ENCODE measurements around the gene ARHGEF2. TPM values are rescaled to one million over a fixed set of nuclear protein-coding genes. Genes with fewer than 3 reads are reported as not detected.

ARHGEF2 gene
- total RNA-seq, 1 donor = 137 TPM

DNA sequence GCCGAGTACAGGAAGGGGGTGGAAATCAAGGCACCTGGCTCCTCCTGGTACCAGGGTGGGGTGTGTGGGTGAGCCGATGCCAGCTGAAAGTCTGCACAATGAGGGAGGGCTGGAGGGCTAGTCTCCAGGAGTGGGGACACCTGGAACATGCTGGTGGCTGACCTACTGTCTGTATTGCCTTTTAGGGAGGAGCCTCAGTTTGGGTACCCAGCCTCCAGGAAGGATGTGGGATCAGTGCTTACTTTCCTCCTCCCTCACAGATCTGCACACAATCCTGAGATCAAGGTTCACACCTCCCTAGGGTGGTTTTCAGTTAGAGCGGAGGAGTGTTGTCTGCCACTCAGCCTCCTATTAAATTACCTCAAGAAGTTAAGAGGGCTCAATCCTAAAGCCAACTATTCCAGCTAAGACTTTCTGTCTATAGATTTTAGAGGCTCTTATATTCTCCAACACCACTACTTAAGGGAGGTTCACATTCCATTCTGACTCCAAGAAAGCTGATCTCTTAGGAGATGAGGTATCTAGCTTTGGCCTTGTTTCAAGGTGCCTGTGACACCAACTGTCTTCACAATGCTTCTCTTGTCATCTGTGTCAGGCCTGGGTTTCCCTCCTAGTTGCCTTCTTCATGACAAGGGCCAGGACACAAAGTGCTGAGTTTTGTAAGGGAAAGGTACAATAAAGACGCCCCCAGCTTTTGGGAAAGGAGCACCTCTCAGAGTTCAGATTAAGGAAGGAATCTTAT lies 26.7 kb upstream of the ARHGEF2 start:
- DNase-seq (ENCODE audit: low read depth) = no peak
- TF ChIP-seq CTCF (IDR thresholded peaks at IDR 0.05; ENCODE audit: insufficient read depth, low read depth, low read length) = no peak
- H3K4me3 ChIP-seq (ENCODE audit: low read depth, low read length) = no peak overlapping the region

DNA sequence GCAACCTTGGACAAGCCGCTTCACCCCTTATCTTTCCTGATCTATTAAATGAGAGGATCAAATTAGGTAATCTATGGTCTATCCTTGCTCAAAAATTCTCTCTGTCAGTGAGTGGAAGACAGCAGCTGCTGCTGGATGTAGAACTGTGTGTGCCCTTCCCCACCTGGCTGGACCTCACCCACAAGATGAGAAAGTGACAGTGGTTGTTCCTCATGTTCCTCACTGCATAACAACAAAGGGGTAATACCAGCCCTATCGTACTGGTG lies 25.5 kb upstream of the ARHGEF2 start:
- DNase-seq (ENCODE audit: low read depth) = no peak
- H3K4me3 ChIP-seq (ENCODE audit: low read depth, low read length) = no peak overlapping the region
- TF ChIP-seq CTCF (IDR thresholded peaks at IDR 0.05; ENCODE audit: insufficient read depth, low read depth, low read length) = no peak

- H3K4me3 ChIP-seq (ENCODE audit: low read depth, low read length) = no peak overlapping the region
- DNase-seq (ENCODE audit: low read depth) = no peak
- no peak for TF ChIP-seq CTCF (IDR thresholded peaks at IDR 0.05; ENCODE audit: insufficient read depth, low read depth, low read length)
Measured at GRCh38 chr1:156002188-156002911, 24.0 kb upstream of the ARHGEF2 start.

DNA sequence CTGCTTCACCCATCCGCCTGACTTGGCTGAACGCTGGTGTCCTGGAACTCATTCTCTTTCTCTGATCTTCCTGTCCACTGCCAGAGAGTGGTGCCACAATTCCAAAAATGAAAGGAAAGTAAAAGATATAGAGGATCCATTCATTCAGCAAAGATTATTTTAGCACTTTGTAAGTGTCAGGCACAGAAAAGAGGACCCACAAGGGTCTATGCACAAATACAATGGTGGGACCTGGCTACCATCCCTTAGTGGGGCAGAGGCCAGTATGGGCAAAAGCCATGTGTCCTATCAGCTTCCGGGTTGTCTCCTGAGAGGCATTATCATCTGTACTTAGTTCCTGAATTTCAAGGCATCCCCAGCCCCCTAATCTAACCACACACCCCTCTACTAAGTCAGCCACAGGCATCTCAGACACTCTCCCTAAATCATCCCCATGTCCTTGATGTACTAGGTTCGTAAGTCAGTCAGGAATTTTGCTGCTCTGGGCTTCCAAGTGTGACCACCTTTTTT lies 23.4 kb upstream of the ARHGEF2 start:
- H3K4me3 ChIP-seq (ENCODE audit: low read depth, low read length) = no peak overlapping the region
- TF ChIP-seq CTCF (IDR thresholded peaks at IDR 0.05; ENCODE audit: insufficient read depth, low read depth, low read length) = no peak
- no peak for DNase-seq (ENCODE audit: low read depth)

DNA sequence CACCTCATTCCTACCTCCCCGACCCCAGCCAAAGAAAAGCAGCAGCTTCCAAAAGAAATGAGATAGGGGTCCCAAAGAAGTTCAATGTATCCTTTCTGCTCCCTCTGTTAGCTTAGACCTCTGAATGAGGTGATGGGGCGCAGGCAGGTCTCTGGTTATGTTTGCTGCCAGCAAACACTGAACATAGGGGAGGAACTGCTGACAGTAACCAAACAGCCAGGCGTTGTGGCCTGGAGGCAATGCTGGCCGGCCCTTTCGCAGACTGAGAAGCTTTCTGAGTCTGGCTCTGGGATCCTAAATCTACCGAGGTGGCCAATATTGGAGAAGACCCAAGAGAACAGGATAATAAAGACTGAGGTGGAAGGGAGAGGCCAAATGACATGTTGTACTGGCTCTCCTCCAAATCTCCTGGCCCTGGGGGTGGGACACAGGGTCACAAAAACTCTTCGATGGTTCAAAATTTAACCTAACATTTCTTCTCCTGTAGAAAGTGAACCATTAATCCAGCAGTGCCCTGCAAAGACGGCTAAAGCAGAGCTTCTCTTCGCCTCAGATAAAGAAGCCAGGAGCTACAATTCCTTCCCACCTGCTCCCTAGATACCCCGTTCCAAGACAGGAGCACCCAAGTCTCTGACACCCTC lies 22.8 kb upstream of the ARHGEF2 start:
- no peak for TF ChIP-seq CTCF (IDR thresholded peaks at IDR 0.05; ENCODE audit: insufficient read depth, low read depth, low read length)
- no peak for DNase-seq (ENCODE audit: low read depth)
- no peak overlapping the region for H3K4me3 ChIP-seq (ENCODE audit: low read depth, low read length)

DNA sequence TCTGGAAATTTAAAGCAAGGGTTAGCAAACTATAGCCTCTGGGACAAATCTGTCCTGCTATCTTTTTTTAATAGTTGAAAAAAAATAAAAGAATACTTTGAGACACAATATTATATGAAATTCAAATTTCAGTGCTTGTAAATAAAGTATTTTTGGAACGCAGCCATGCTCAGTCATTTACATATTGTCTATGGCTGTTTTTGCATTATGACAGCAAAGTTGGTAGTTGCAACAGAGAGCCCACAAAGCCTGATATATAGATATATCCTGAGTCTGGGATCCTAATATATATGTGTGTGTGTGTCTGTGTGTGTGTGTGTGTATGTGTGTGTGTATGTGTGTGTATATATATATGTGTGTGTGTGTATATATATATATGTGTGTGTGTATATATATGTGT lies 21.6 kb upstream of the ARHGEF2 start:
- no peak overlapping the region for H3K4me3 ChIP-seq (ENCODE audit: low read depth, low read length)
- no peak for TF ChIP-seq CTCF (IDR thresholded peaks at IDR 0.05; ENCODE audit: insufficient read depth, low read depth, low read length)
- DNase-seq (ENCODE audit: low read depth) = no peak
